ENCODE measurements around the gene ATP1A1.

ATP1A1 gene

GRCh38 chr1:116446686-116447085 is 73.6 kb downstream of the ATP1A1 start:
- no peak for DNase-seq

DNA sequence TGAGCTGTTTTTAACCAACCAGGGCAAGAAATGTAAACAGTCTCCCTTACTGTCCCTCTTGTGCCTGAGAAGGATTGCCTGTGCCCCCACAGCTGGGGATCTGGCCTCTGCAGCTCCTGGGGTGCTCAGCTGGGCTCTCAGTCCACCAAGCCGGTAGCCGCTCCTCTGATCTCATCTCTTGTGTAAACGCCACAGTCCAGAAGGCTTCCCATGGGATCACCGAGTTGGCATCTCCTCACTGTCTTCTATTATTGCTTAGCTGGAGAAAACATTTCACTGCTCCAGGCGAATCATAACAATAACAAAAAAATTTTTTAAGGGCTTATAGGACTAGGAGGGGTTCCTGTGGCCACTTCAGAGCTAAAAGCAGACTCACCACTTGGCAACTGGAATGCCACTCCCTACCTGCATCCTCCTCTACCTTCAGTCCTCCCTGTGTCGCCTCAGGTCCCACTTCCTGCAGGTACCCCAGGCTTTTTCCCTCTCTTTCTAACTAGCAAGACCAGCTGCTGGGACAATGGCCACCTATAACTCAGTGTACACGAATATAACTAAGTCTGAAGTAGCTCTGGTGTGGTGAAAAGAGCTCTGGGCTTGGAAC is 75.8 kb downstream of the ATP1A1 start:
- DNase-seq: no peak

- DNase-seq: no peak
Measured at GRCh38 chr1:116449578-116449977, 76.5 kb downstream of the ATP1A1 start.

DNA sequence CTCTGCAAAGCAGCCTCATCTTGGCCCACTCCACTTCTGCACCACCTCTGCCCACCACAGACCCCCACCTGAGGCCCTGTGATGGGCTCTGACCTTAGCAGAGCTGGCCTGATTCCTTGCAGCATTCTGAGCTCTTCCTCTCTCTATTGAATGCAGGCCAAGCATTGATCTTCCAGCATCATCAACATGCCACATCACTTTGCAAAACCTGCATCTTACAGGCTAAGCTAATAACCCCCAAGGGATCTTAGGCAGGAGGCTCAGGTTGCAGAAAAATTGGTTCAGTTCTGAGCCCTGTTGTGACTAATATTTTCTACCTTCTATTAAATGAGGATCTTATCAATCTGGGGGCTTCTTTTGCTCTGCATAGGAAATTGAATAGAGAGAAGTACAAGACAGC is 78.7 kb downstream of the ATP1A1 start:
- DNase-seq: no peak

- DNase-seq: no peak
Measured at GRCh38 chr1:116453481-116453880, 80.4 kb downstream of the ATP1A1 start.

DNA sequence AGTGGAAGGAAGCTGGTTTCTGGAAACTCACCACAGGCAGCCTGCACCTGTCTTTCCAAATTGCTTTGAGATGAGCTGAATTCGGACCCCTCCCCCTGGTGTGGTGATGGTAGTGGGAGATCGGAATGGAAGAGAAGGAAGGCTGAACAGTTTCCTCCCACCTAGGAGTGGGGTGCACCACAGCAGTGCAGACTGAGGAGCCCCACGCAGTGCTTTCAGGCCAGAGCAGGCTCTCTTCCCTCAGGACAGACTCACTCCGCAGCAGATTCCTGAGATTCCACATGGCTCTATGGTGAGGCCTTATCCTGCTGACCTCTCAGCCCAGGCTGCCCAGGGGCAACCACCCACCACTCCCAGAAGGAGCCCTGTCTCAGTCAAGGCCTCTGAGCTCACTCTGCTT is 80.9 kb downstream of the ATP1A1 start:
- no peak for DNase-seq
